Measurements from ENCODE around the gene UPK3A.
"Not testable (repeated sequence)": the region's sequence is repeated elsewhere in the genome, so short reads cannot be mapped to it uniquely, and the experiment has no call there.

The UPK3A gene

GRCh38 chr22:45284705-45285262 lies at the start of gene UPK3A:
UPK3A (plus strand) TSS chr22:45284949; CDS start chr22:45285014, 65 bp downstream.
- DNase-seq = no peak

DNA sequence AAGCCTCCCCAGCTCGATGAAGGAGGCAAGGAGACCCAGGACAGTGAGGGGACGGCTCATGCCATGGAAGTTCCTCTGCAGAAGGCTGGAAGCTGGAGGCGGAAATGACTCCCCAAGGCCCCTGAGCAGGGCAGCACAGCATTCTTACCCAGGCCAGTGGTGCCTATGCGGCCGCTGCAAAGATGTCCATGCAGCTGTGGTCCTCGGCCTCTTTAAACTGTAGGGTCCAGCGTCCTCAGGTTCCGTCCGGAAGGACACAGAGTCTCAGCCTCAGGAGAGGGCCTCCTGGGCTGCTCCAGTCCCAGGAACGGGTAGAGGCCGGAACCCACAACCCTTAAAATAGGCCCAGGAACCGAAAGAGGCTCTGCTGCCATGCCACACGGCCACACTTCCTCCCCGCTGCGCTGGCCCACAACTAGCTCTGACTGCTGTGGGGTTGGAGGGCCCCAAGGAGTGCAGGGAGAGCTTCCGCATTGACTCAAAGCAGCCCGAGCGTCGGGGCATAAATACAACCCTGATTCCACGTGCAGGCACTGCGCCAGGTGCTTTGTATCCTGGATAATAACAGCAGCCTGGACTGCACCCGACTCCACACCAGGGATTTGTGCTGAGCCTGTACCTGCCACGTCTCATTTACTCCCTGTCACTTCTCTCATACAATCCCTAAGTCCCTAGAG lies 49.5 kb upstream of the UPK3A start:
- DNase-seq = peak; percentile 83

DNA sequence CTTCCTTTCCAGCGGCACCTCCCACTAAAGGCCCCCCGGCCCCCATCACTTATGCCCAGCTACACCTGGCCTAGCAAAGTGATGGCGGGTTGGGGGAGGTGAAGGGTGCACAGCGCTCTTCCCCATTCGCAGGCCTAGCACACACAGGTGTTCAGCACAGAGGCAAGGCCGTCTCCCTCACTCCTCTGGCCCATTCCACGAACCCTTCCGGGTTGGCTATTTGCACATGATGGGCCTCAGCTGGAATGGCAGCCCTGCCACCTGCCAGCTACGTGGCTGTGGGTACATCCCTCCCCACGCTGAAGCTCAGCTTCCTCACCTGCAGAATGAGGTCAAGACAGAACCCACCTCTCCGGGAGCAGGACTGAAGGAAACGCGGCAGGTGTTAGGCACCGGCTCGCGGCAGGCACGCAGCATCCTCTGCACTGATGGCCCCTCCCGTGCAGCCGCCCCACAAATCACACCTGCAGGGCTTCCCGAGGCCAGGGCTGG lies 48.9 kb upstream of the UPK3A start:
- DNase-seq = peak; percentile 74

DNA sequence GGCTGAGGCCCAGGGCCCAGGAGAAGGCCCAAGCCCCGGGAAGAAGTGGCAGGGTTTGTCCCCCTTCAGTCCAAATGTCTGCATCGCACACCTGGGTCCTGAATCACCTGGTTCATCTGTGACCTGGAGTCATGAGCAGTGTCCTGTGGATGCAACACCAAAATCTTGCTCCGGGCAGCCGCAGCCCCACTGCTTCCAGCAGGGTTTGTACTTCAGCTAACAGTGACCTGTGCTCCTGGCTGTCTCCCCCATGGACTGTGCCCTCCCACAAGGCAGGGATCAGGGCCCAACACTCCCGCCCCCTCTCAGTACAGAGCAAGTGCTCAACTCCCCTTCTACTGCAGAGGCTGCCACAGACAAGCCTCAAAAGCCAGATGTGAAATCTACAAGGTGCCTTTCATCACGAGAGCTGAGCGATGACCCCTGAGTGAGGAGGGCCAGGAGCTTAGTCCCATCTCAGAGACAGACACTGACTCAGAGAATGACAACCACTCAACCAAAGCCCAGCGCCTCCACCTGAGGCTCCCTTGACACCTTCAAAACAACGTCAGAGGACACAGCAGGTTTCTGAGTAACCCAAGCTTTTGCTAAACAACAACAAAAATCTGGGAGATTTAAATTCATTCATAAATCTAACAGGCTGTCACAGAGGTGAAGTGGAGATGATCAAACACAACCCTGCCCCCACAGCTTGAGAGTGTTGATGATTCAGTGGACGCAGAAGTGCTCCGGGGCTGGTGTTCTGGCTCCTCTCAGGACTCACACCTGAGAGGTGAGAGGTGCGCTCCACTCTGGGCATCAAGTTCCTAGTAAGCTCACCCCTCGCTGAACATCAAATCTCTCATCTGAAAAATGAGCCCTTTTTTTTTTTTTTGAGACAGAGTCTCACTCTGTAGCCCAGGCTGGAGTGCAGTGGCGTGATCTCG lies 47.4 kb upstream of the UPK3A start:
- no peak for DNase-seq

GRCh38 chr22:45238076-45238956 lies 46.4 kb upstream of the UPK3A start:
- peak; percentile 33 for DNase-seq

DNA sequence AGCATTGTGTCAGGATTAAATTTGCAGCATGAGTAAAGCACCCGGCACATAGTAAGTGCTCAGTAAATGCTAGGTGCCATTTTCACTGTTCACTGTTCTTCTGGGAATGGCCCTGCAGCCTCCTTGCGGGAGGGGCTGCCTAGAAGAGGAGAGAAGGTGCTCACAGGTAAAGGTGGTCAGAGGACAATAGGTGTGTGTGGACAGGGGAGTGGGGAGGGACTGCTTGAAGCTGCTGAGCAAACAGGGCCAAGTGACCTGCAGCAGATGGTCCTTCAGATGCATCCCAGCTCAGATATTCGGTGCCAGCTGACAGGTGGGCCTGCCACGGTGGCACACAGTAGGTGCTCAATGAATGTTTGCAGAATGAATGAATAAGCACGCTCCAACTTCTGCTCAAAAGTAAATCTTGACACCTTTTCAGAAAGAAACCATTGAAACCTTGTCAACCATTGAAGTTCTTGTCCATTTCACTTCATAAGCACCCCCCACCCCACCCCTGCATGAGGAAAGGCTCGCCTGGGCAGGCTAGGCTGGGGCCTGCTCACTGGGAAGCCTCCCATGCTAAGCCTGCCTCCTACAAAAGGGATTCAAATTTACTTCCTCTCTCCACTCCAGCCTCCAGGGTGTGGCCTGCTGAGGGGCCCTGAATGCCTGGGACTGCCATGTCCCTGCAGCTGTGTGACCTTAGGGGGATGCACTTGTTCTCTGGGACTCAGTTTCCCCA lies 45.6 kb upstream of the UPK3A start:
- no peak for DNase-seq

DNA sequence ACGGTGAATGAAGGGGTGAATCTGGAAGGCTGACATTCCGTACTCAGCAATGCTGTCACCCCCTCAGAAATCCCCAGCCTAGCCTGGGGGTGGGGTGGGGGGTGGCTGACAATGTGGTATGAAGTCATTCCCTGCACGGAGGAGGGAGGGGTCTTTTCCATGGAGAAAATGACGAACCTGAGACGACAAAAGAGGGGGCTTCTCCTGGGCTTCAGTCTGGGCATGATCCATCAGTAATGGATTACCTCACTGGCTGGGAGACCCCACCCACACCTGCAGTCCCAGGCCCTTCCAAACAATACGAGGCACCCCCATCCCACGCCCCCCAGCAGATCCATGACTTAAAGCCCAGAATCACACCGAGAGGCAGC lies 45.1 kb upstream of the UPK3A start:
- DNase-seq = no peak

DNA sequence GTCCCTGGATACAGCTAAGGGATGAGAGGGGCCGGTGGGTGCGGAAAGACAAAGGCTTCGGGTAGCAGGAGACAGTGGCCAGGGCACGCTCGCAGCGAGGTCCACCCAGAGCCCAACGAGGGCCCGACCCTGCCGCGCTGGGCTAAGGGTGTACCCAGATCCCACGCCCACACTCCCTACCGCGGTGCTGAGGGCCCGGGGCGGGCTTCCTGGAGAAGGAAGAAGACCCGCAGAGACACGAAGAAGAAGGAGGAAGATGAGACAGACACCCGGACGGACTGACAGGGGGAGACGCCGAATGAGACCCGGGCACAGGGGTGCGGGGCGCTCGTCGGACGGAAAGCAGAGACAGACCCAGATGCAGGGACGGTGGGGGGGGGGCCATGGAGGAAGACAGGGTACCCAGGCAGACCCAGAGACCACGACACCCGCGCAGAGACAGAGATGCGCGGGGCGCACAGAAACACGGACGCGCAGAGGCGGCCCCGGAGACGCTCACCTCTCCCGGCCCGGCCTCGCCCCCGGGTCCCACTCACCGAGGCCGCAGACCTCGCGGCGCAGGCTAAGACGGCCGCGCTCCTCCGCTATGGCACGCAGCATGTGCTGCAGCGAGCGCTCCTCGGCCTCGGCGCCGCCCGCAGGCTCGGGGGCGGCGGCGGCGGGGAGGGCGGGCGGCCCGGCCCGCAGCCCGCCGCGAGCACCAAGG lies 44.5 kb upstream of the UPK3A start:
- DNase-seq = no peak

- no peak for DNase-seq
Observed at GRCh38 chr22:45240810-45241631, 43.7 kb upstream of the UPK3A start, which contains the start of gene KIAA0930. KIAA0930 (minus strand) TSS chr22:45240894; CDS start chr22:45240703, 191 bp downstream.

- DNase-seq = peak; percentile 97
Observed at GRCh38 chr22:45242778-45243191, 42.0 kb upstream of the UPK3A start.

DNA sequence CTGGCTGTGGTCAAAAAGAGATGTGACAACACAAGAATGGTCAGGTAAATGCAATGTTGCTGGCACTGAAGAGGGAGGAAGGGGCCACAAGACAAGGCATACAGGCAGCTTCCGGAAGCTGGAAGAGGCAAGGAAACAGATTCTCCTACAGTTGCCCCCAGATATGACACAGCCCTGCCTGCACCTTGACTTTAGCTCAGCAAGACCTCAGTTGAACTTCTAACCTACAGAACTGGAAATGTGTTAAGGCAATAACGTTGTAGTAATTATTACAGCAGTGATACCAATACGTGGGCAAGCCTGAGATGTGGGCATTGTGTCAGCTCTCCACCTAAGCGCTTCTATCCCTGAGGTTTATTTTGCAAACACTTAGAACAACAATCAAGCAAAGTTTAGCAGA lies 39.8 kb upstream of the UPK3A start:
- DNase-seq = no peak

DNA sequence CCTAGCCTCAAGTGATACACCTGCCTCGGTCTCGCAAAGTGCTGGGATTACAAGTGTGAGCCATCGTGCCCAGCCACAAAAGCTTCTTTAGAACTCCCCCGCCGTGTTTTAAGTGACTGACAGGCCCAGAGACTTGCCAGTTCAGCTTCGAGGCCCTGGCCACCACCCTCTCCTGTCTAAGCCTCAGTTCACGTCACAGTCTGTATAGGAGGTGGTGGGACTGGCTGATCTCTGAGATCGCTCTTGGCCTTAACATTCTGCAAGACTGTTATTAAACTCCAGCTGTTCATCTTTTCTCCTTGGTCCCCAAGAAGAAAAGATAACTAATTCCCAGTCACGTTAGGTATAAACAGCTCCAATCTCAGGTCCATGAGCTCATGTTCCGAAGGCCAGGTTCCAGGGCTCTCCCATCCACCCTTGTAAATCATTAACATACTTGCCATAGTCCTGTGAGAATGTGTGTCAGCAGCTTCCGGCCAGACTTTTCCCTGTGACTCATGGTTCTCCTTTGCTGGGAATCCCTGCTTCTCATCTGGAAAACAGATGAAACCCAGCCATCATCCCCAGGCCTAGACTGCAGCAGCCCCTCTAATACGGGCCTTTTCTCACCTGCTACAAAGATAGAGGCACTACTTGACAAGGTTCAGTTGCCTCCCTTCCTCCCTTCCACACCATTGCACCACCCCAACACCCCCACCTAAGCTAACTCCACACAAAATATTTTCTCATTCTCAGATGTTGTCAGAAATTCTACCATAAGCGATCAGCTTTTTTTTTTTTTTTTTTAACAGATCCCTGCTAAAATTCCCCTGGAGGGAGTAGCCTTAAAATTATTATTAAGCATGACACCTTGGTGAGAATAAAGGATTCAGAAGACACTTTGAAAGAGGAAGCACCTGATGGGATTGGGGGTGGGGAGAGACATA lies 38.4 kb upstream of the UPK3A start:
- DNase-seq = no peak

DNA sequence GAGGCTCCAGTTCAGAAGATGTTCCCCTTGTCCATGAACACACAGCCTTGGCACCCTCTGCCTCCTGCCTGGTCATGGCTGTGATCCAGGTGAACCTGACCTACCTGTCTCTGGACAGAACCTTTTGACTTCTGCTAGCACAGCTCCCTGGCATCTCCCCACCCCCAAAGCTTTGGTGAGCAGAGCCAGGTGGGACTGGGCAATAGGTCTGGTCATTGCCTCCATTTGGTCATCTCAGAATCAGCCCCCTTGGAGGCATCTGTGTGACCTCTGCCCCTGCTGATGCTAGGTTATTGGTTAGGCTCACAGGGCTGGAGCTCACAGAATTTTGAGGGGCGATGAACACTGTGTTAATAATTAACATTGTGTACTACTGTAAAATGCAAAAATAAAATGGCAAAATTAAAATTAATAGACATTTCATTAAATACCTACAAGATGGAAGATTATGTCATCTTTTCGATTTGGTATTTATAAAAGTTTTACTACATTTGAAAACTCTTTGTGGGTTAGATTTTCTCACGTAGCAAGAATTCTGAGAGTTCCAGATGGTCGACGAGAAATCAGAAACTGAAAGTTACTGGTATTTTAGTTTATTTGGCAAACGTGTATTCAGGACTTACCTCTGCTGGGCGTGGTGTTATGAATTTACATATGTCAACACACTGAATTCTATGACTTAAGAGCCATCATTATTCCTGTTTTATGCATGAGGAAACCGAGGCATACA lies 35.8 kb upstream of the UPK3A start:
- DNase-seq = no peak

DNA sequence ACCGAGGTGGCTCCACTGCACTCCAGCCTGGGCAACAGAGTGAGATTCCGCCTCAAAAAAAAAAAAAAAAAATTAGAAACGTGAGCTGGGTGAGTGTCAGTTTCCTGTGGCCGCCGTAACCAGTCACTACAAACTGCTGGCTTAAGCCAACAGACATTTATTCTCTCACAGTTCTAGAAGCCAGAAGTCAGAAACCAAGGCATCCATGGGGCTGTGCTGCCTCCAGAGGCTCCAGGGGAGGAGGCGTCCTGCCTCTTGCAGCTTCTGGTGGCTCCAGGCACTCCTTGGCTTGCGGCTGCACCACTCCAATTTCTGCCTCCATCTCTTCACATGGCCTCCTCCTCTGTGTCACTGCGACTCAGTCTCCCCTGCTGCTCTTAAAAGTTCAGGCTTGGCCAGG lies 32.9 kb upstream of the UPK3A start:
- DNase-seq = no peak

GRCh38 chr22:45253039-45253641 lies 31.6 kb upstream of the UPK3A start:
- no peak for DNase-seq

GRCh38 chr22:45254388-45254787 lies 30.4 kb upstream of the UPK3A start:
- DNase-seq = no peak

DNA sequence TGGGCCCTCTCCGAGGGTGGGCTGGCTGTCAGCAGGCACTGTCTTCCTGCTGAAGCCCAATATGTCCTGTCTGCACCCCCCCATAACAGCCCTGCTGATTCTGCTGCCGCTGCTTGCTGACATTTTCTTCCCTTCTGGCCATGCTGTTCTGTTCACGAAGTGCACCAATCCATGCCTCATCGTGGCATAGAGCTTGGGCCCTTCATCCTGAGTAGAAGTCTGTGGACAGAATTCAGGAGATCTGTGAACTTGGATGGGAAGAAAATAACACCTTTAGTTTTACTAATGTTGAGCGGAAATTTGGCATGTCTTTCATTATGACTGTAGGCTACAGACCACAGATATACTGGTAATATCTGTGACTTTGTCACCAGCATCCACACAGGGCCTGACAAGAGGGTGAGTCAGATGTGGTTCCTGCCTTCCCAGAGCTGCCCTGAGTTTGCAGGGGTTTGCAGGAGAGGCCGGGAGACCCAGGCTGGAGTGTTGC lies 29.9 kb upstream of the UPK3A start:
- no peak for DNase-seq

GRCh38 chr22:45257941-45258340 lies 26.8 kb upstream of the UPK3A start:
- DNase-seq = not testable (repeated sequence)

All from COR-L47 (cell line).